Measurements from ENCODE around the gene WFDC8.

GRCh38 chr20:45550765-45551164, 28.3 kb downstream of the WFDC8 start:
- TF ChIP-seq PATZ1 (CRISPR knock-in tag; IDR thresholded peaks at IDR 0.05; ENCODE audit: borderline replicate concordance) (no peak), ESRRG (CRISPR knock-in tag; IDR thresholded peaks at IDR 0.05) (no peak), ZC3H10 (CRISPR knock-in tag; IDR thresholded peaks at IDR 0.05) (no peak), ZNF565 (CRISPR knock-in tag; conservative IDR thresholded peaks at IDR 0.05; ENCODE audit: low read depth) (no peak), RARB (CRISPR knock-in tag; IDR thresholded peaks at IDR 0.05) (no peak), ZFP30 (CRISPR knock-in tag; IDR thresholded peaks at IDR 0.05) (no peak), OSR1 (CRISPR knock-in tag; IDR thresholded peaks at IDR 0.05) (no peak), TCF4 (CRISPR knock-in tag; IDR thresholded peaks at IDR 0.05; ENCODE audit: borderline replicate concordance) (no peak), ZNF70 (CRISPR knock-in tag; IDR thresholded peaks at IDR 0.05) (no peak), TSHZ2 (CRISPR knock-in tag; IDR thresholded peaks at IDR 0.05) (no peak), POU6F1 (CRISPR knock-in tag; IDR thresholded peaks at IDR 0.05; ENCODE audit: borderline replicate concordance, low read depth) (no peak), ARNTL (CRISPR knock-in tag; IDR thresholded peaks at IDR 0.05; ENCODE audit: borderline replicate concordance, low read depth) (no peak)
- TF ChIP-seq, protein P1, sequence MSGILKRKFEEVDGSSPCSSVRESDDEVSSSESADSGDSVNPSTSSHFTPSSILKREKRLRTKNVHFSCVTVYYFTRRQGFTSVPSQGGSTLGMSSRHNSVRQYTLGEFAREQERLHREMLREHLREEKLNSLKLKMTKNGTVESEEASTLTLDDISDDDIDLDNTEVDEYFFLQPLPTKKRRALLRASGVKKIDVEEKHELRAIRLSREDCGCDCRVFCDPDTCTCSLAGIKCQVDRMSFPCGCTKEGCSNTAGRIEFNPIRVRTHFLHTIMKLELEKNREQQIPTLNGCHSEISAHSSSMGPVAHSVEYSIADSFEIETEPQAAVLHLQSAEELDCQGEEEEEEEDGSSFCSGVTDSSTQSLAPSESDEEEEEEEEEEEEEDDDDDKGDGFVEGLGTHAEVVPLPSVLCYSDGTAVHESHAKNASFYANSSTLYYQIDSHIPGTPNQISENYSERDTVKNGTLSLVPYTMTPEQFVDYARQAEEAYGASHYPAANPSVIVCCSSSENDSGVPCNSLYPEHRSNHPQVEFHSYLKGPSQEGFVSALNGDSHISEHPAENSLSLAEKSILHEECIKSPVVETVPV (CRISPR knock-in tag; IDR thresholded peaks at IDR 0.05), result no peak
- TF ChIP-seq, protein P2, sequence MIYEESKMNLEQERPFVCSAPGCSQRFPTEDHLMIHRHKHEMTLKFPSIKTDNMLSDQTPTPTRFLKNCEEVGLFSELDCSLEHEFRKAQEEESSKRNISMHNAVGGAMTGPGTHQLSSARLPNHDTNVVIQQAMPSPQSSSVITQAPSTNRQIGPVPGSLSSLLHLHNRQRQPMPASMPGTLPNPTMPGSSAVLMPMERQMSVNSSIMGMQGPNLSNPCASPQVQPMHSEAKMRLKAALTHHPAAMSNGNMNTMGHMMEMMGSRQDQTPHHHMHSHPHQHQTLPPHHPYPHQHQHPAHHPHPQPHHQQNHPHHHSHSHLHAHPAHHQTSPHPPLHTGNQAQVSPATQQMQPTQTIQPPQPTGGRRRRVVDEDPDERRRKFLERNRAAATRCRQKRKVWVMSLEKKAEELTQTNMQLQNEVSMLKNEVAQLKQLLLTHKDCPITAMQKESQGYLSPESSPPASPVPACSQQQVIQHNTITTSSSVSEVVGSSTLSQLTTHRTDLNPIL (CRISPR knock-in tag; IDR thresholded peaks at IDR 0.05; ENCODE audit: low read depth), result no peak
